Prostate gland (tissue), 2 donors: ENCODE results near the gene CALML3. TPM values are rescaled to one million over a fixed set of nuclear protein-coding genes. Genes with fewer than 3 reads are reported as not detected.

Experiments
- DNase-seq: peaks from one replicate; pipeline ENCODE4 v3.0.0-alpha.2; 2019; ENCODE audit warnings: low spot score
- H3K27ac ChIP-seq, 2 donors: fragments of 200-600 bp; sonication (generic); 2 replicates each; pipeline ENCODE4 v1.5.1; 2017 to 2019
- H3K27me3 ChIP-seq: fragments of 200-600 bp; sonication (generic); replicated peaks from 2 replicates; pipeline ENCODE4 v1.5.1; 2019; ENCODE audit not compliant: insufficient read depth
- H3K36me3 ChIP-seq, 2 donors: fragments of 200-600 bp; sonication (generic); 1 replicate in 1 of 2; 2 replicates in 1 of 2; pipeline versions ENCODE4 v1.5.1 to v1.8.1; 2017 to 2019
- H3K4me1 ChIP-seq: fragments of 200-600 bp; sonication (generic); replicated peaks from 2 replicates; pipeline ENCODE4 v1.5.1; 2019
- H3K4me3 ChIP-seq, 2 donors: fragments of 200-600 bp; sonication (generic); 2 replicates each; pipeline ENCODE4 v1.5.1; 2017 to 2019
- H3K9me3 ChIP-seq: fragments of 200-600 bp; sonication (generic); 2 replicates; pipeline ENCODE4 v1.5.1; 2017
- POLR2A ChIP-seq: fragments of 450-650 bp; IDR thresholded peaks from one replicate; pipeline ENCODE4 v1.6.1; 2016; ENCODE audit warnings: antibody characterized with exemption, mild to moderate bottlenecking
- POLR2AphosphoS5 ChIP-seq: sonication (generic); formaldehyde crosslinking; IDR thresholded peaks from one replicate; pipeline ENCODE4 v1.6.1; 2017; ENCODE audit warnings: antibody characterized with exemption
- WGBS: methylation state at CpG from one replicate; pipeline ENCODE4 v1.1.5; 2018; 5-methylcytosine and 5-hydroxymethylcytosine counted together
- intact Hi-C: fragments of 100-400 bp; cut with DNase I; formaldehyde crosslinking; loops from one replicate; pipeline ENCODE4 v1.14.2; 2022
- total RNA-seq, 2 donors: library from RNA; depleted of rRNA; stranded (reverse); fragments of >200 nt; gene quantifications; one replicate each; pipeline ENCODE4 v1.1.0, GENCODE V29; 2016
- TF ChIP-seq, protein P1 (sequence below), 4 experiments: fragments of 200-600 bp in 2 of 4; fragments of 450-650 bp in 2 of 4; sonication (generic) in 2 of 4; IDR thresholded peaks; 1 replicate in 3 of 4; 2 replicates in 1 of 4; pipeline ENCODE4 v1.5.1; 2016 to 2019; ENCODE audit warnings: antibody characterized with exemption in 4 of 4, mild to moderate bottlenecking in 2 of 4, moderate library complexity in 2 of 4

CALML3 gene
- total RNA-seq, 2 donors from 2014 or later: 1.6 to 8.0 TPM

DNA sequence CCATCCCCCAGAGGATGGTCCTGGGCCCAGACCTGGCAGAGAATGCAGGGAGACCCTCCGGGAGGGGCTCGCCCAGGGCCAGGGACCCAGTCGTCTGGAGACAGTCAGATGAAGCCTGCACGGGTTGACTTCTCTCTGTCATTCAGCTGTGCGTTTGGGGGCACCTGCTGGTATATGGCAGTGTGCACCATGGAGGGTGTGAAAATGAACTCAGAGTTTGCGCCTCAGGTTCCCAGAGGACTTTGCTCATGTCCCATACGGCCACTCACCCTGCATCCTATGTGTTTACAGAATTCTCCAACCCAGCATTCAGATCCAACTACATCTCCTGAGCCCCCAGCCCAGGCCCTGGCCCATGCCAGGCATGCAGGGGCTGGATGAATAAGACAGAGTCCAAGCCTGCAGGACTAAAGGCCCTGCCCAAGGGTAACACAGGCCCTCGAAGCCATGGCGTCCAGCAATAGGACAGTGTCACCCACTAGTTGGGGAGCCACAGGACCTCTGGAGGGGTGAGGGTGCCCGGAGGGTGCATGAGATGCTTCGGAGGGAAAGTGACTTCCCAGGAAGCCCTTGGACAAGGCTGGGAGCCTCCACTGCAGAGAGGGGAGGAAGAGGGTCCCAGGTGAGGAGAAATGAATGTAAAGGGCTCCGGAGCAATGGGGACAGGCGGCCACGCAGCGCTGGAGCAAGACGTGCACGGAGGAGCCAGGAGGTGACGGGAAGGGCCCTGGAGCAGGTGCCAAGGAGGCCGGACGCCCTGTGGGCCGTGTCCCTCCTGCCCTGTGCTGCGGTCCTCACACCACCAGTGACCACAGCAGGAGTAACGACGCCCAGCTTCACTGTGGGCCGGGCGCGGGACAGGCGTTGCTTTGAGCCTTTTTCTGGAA is 36.3 kb downstream of the CALML3 start:
- no peak overlapping the region for H3K27ac ChIP-seq

DNA sequence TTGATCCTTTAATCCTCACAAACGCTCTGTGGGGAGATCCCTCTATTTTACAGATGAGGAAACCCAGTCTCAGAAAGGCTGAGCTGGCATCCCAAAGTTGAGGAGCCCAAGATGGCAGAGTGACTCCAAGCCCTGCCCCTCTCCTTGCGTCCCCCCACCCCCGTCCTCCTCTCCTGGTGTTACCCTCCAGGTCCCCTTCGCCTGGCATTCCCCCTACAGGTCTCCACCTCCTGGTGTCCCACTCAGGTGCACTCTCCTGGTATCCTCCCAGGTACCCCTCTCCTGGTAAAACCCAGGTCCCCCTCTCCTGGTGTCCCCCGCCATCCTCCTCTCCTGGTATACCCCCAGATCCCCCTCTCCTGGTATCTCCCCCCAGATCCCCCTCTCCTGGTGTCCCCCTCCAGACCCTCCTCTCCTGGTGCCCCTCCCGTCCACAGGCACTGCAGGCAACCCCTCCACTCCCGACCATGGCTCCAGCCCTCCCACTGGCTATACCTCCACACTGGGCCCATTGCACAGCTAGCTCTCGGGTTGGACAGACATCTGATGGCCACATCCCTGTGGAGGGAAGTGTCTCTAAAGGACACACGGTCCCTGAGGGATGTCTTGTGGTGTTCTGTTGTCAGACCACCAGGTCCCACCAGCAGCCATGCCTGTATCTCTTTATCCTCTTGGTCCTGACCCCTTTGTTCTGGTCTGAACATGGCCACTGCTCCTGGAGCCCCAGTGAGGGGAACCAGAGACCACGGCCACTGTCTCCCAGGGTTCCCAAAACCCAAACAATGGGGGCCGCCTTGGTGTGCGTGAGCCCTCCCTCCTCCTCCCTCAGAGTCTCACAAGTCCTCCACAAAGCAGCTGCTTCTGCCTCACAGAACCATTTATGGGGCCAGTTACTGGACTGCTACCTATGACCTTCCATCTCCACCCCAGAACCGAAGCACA is 37.2 kb downstream of the CALML3 start:
- Histone ChIP-seq H3K36me3 (no peaks in the 10 kb centered on the region), H3K27ac (no peak overlapping the region)

More for the DNA sequence above, 36.3 kb downstream of the CALML3 start:
- Histone ChIP-seq H3K36me3 (no peaks in the 10 kb centered on the region), H3K9me3 (no peaks in the 10 kb centered on the region), H3K27me3 (no peaks in the 10 kb centered on the region), H3K4me3 (no peak overlapping the region), H3K4me1 (no peaks in the 10 kb centered on the region)
- WGBS: 95% methylated on average over 28 of the region's 28 CpGs
- intact Hi-C loops: no loop called here
- DNase-seq: no peak
- TF ChIP-seq POLR2A: no peak
- TF ChIP-seq POLR2AphosphoS5: no peak
- TF ChIP-seq, protein P1, sequence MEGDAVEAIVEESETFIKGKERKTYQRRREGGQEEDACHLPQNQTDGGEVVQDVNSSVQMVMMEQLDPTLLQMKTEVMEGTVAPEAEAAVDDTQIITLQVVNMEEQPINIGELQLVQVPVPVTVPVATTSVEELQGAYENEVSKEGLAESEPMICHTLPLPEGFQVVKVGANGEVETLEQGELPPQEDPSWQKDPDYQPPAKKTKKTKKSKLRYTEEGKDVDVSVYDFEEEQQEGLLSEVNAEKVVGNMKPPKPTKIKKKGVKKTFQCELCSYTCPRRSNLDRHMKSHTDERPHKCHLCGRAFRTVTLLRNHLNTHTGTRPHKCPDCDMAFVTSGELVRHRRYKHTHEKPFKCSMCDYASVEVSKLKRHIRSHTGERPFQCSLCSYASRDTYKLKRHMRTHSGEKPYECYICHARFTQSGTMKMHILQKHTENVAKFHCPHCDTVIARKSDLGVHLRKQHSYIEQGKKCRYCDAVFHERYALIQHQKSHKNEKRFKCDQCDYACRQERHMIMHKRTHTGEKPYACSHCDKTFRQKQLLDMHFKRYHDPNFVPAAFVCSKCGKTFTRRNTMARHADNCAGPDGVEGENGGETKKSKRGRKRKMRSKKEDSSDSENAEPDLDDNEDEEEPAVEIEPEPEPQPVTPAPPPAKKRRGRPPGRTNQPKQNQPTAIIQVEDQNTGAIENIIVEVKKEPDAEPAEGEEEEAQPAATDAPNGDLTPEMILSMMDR (IDR thresholded peaks at IDR 0.05): no peak

DNA sequence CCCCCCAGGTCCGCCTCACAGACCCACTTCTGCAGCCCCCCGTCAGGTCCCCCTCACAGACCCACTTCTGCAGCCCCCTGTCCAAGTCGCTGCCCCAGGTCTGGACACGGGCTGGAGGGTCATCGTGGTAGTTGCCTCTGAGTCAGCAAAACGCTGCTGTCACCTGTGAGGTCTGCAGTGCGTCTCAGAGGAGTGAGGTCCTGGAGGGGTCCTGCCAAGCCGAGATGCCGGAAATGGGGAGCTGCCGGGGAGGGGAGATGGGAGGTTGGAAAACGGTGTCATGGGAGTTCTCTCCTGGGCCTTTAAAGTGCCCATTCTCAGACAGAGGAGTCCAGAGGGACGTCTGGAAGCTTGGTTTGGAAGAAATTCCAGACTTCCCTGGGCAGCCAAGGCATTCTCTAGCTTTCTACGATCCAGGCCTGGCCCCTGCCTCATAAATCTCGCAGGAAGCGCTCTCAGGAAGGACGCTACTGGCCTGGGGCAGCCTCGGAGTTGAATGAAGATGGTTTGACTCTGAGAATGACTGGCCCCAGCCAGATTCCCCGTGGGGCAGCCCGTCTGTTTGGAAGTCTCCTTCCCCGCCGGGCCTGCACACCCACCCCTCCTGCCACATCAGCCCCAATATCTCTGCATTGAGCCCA is 38.7 kb downstream of the CALML3 start:
- TF ChIP-seq, protein P1 (IDR thresholded peaks at IDR 0.05): no peak
- TF ChIP-seq POLR2AphosphoS5 (no peak), POLR2A (no peak)
- no peaks in the 10 kb centered on the region for H3K4me1 ChIP-seq
- no peak overlapping the region for H3K4me3 ChIP-seq
- intact Hi-C loops: no loop called here
- H3K36me3 ChIP-seq: no peaks in the 10 kb centered on the region
- DNase-seq: no peak
- H3K9me3 ChIP-seq: no peaks in the 10 kb centered on the region
- H3K27me3 ChIP-seq: no peaks in the 10 kb centered on the region
- WGBS: 59% methylated on average over 21 of the region's 21 CpGs
- H3K27ac ChIP-seq: no peak overlapping the region

More for the DNA sequence above, 37.2 kb downstream of the CALML3 start:
- intact Hi-C loops: no loop called here
- no peaks in the 10 kb centered on the region for H3K9me3 ChIP-seq
- H3K27me3 ChIP-seq: no peaks in the 10 kb centered on the region
- no peaks in the 10 kb centered on the region for H3K4me1 ChIP-seq
- no peak overlapping the region for H3K4me3 ChIP-seq
- 96% methylated on average over 13 of the region's 13 CpGs for WGBS
- TF ChIP-seq, protein P1 (IDR thresholded peaks at IDR 0.05): no peak
- no peak for TF ChIP-seq POLR2A
- TF ChIP-seq POLR2AphosphoS5: no peak
- no peak for DNase-seq

DNA sequence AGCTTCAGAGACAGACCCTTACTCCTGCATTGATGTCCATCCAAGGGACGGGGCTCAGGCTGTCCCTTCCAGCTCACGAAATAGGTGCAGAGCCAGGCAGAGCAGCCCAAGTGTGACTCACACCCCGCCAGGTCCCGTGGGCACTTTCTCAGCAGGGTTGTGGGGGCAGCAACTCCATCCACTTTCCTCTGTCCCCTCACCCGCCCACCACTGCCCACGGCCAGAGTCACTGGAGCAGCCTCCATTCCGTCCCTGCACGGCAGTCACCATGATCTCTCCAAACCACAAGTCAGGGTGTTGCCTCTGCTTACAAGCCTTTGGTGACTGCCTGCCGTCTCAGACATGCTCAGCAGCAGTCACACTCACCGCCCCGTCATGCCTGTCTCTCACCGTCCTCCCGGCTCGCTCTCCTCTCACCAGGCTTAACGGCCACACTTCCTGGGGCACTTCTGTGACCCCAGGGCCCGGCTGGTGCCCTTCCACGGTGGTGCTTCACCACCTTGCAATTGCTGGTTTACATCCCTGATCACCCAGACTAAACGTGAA is 39.3 kb downstream of the CALML3 start:
- no peaks in the 10 kb centered on the region for H3K36me3 ChIP-seq
- H3K4me3 ChIP-seq: no peak overlapping the region
- DNase-seq: no peak
- H3K27me3 ChIP-seq: no peaks in the 10 kb centered on the region
- TF ChIP-seq, protein P1 (IDR thresholded peaks at IDR 0.05): no peak
- TF ChIP-seq POLR2A (no peak), POLR2AphosphoS5 (no peak)
- H3K9me3 ChIP-seq: no peaks in the 10 kb centered on the region
- no peak overlapping the region for H3K27ac ChIP-seq
- intact Hi-C loops: no loop called here
- WGBS: 77% methylated on average over 18 of the region's 18 CpGs
- H3K4me1 ChIP-seq: no peaks in the 10 kb centered on the region
